HEK293T (cell line): ENCODE results near the gene LY9.

Source experiments
- ELF4 ChIP-seq: fragments of 450-650 bp; IDR thresholded peaks from 2 replicates; pipeline ENCODE4 v1.6.1; 2017; ENCODE audit warnings: antibody characterized with exemption
- FOXM1 ChIP-seq: fragments of 450-650 bp; IDR thresholded peaks from 2 replicates; pipeline ENCODE4 v1.6.1; 2017; ENCODE audit warnings: mild to moderate bottlenecking, borderline replicate concordance
- SP1 ChIP-seq: fragments of 450-650 bp; IDR thresholded peaks from 2 replicates; pipeline ENCODE4 v1.6.1; 2017
- SUZ12 ChIP-seq: fragments of 450-650 bp; IDR thresholded peaks from 2 replicates; pipeline ENCODE4 v1.6.1; 2016; ENCODE audit warnings: mild to moderate bottlenecking

GRCh38 chr1:160819186-160819585, 23.2 kb downstream of the LY9 start:
- no peak for TF ChIP-seq ELF4
- no peak for TF ChIP-seq FOXM1
- TF ChIP-seq SP1, result no peak
- TF ChIP-seq SUZ12, result no peak
